Measurements from ENCODE around the gene NUTM1.
A peak's percentile ranks its signal among the peaks of the same experiment; 100 is the strongest.
"Not testable (repeated sequence)": the region's sequence is repeated elsewhere in the genome, so short reads cannot be mapped to it uniquely, and the experiment has no call there.

NUTM1 gene

GRCh38 chr15:34337557-34338306, 5.4 kb upstream of the NUTM1 start, which contains the start of gene SLC12A6:
Gene SLC12A6 (minus strand): TSS chr15:34337781. CDS start chr15:34336680, 1,101 bp downstream.
- peak; percentile 92 for DNase-seq (ENCODE audit: low spot score)

GRCh38 chr15:34338347-34338746, 4.8 kb upstream of the NUTM1 start:
- no peak for DNase-seq (ENCODE audit: low spot score)

- DNase-seq (ENCODE audit: low spot score) = no peak
Observed at GRCh38 chr15:34339946-34340345, 3.2 kb upstream of the NUTM1 start.

GRCh38 chr15:34341381-34342212, 1.5 kb upstream of the NUTM1 start:
- no peak for DNase-seq (ENCODE audit: low spot score)

GRCh38 chr15:34342213-34342736, 840 bp upstream of the NUTM1 start:
- DNase-seq (ENCODE audit: low spot score) = not testable (repeated sequence)

- DNase-seq (ENCODE audit: low spot score) = no peak
Observed at GRCh38 chr15:34347951-34348638, 5.0 kb downstream of the NUTM1 start.

- DNase-seq (ENCODE audit: low spot score) = no peak
Observed at GRCh38 chr15:34348735-34349300, 5.7 kb downstream of the NUTM1 start.

- no peak for DNase-seq (ENCODE audit: low spot score)
Observed at GRCh38 chr15:34349769-34350168, 6.7 kb downstream of the NUTM1 start.

- DNase-seq (ENCODE audit: low spot score) = not testable (repeated sequence)
Observed at GRCh38 chr15:34352996-34353395, 9.9 kb downstream of the NUTM1 start.

- no peak for DNase-seq (ENCODE audit: low spot score)
Observed at GRCh38 chr15:34353627-34354026, 10.5 kb downstream of the NUTM1 start.

- no peak for DNase-seq (ENCODE audit: low spot score)
Observed at GRCh38 chr15:34354286-34354685, 11.2 kb downstream of the NUTM1 start.

- DNase-seq (ENCODE audit: low spot score) = no peak
Observed at GRCh38 chr15:34355241-34355640, 12.1 kb downstream of the NUTM1 start.

- no peak for DNase-seq (ENCODE audit: low spot score)
Observed at GRCh38 chr15:34357653-34358052, 14.5 kb downstream of the NUTM1 start.

GRCh38 chr15:34358367-34358766, 15.3 kb downstream of the NUTM1 start:
- DNase-seq (ENCODE audit: low spot score) = no peak

- no peak for DNase-seq (ENCODE audit: low spot score)
Observed at GRCh38 chr15:34358948-34359347, 15.8 kb downstream of the NUTM1 start.

GRCh38 chr15:34359416-34359815, 16.3 kb downstream of the NUTM1 start:
- DNase-seq (ENCODE audit: low spot score) = no peak

GRCh38 chr15:34360298-34360697, 17.2 kb downstream of the NUTM1 start:
- no peak for DNase-seq (ENCODE audit: low spot score)

GRCh38 chr15:34361278-34361677, 18.2 kb downstream of the NUTM1 start:
- DNase-seq (ENCODE audit: low spot score) = no peak

- no peak for DNase-seq (ENCODE audit: low spot score)
Observed at GRCh38 chr15:34362047-34362773, 19.1 kb downstream of the NUTM1 start.

GRCh38 chr15:34364041-34364440, 20.9 kb downstream of the NUTM1 start:
- DNase-seq (ENCODE audit: low spot score) = no peak

- DNase-seq (ENCODE audit: low spot score) = no peak
Observed at GRCh38 chr15:34365091-34365825, 22.1 kb downstream of the NUTM1 start.
